ENCODE measurements around the gene TPX2. TPM values are rescaled to one million over a fixed set of nuclear protein-coding genes. Genes with fewer than 3 reads are reported as not detected.
"Not testable (repeated sequence)": the region's sequence is repeated elsewhere in the genome, so short reads cannot be mapped to it uniquely, and the experiment has no call there.

Gene TPX2
- total RNA-seq, 2 experiments from 2014 or later, result 78.5 to 79.1 TPM

DNA sequence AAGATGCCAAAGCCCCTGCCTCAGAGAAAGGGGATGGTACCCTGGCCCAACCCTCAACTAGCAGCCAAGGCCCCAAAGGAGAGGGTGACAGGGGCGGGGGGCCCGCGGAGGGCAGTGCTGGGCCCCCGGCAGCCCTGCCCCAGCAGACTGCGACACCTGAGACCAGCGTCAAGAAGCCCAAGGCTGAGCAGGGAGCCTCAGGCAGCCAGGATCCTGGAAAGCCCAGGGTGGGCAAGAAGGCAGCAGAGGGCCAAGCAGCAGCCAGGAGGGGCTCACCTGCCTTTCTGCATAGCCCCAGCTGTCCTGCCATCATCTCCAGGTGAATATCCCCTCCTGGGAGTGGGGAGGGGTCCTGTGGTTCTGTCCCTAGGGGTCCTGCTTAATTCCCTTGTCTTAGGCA lies 81.1 kb downstream of the TPX2 start:
- CTCF ChIA-PET, result no interaction called here
- POLR2A ChIA-PET, result no interaction called here

DNA sequence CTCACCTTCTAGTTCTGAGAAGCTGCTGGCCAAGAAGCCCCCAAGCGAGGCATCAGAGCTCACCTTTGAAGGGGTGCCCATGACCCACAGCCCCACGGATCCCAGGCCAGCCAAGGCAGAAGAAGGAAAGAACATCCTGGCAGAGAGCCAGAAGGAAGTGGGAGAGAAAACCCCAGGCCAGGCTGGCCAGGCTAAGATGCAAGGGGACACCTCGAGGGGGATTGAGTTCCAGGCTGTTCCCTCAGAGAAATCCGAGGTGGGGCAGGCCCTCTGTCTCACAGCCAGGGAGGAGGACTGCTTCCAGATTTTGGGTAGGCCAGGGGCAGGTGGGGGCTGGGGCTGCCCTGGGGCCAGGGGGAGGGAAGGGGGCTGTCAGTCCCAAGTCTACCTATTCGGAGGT lies 82.3 kb downstream of the TPX2 start:
- ChIA-PET POLR2A (no interaction called here), CTCF (interaction anchor here (0.8 to 2.9 kb wide), 3 partner anchors 12 to 271 kb away, joined by 3 to 18 read pairs (median 10); no protein-coding TSS in a partner anchor)

GRCh38 chr20:31822421-31823330 lies 83.6 kb downstream of the TPX2 start:
- CTCF ChIA-PET, result interaction anchor here (0.6 to 3.7 kb wide), 27 partner anchors 9 to 556 kb away, joined by 3 to 21 read pairs (median 3); partner anchors contain the start of genes FOXS1, PDRG1 and TPX2
- POLR2A ChIA-PET, result no interaction called here

DNA sequence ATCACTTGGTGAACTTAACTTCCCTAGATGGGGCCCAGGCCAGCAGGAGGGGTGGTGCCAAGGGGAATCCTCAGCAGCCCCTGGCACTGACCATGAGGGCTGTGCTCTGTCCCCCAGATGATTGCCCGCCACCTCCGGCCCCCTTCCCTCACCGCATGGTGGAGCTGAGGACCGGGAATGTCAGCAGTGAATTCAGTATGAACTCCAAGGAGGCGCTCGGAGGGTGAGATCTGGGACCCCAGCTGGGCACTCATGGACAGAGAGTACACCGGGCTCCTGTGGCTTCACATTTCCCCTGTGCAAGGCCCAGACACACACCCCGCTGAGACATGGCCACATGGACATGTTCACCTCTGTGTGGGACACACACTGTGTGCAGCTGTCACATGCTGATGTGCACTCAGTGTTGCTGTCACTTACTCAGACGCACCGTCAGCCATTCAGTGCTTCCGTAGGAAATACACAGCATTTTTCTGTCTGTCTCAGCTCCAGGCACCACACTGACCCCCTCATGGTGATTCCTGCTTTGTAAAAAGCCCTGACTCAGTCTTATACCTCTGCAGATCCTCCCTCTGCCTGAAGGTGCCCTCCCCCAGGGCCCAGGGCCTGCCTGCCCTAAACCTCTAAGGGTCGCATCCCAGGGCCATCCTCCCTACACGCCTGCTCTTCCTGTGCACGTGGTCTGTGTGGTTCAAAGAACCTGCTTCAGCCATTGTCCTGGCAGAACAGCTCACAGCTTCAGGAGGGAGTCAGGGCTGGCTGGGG lies 84.5 kb downstream of the TPX2 start:
- ChIA-PET POLR2A (no interaction called here), CTCF (interaction anchor here (0.6 to 3.7 kb wide), 24 partner anchors 9 to 555 kb away, joined by 3 to 21 read pairs (median 4); partner anchors contain the start of genes FOXS1, PDRG1 and TPX2)

DNA sequence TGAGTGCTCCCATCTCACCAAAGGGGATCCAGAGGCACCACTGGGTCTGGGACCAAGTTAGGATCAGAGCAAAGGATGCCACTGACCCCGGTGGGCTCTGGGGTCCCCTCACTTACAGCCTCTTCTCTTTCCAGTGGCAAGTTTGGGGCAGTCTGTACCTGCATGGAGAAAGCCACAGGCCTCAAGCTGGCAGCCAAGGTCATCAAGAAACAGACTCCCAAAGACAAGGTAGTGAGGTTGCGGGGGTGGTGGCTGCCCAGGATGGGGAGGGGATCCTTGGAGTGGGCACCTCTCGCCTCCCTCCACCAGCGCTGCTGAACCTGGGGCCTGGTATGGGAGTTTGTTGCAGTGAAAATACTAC lies 85.0 kb downstream of the TPX2 start:
- ChIA-PET CTCF (interaction anchor here (1.2 to 3.7 kb wide), 6 partner anchors 9 to 268 kb away, joined by 4 to 21 read pairs (median 9); partner anchors contain the start of gene FOXS1), POLR2A (no interaction called here)

GRCh38 chr20:31824554-31825313 lies 85.6 kb downstream of the TPX2 start:
- CTCF ChIA-PET, result interaction anchor here (1.6 to 3.7 kb wide), 3 partner anchors 27 to 267 kb away, joined by 8 to 21 read pairs (median 11); no protein-coding TSS in a partner anchor
- POLR2A ChIA-PET, result no interaction called here

DNA sequence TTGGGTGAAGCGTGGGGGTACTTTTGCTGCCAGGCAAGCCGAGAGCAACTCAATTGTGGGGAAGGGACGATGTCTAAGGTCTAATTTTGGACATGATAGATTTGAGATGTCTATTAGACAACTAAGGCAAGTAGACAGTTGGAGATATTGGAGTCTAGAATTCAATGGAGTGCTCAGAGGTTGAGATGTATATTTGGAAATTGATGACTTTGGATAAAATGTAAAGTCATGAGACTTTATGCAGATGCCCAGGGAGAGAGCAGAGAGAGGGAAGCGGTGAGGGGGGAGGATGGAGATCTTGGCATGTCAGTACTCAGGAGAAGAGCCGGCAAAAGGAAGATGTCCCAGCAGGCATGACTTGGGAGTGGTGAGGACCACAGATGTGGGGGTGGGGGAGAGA lies 87.0 kb downstream of the TPX2 start:
- POLR2A ChIA-PET, result no interaction called here
- CTCF ChIA-PET, result interaction anchor here (1.0 kb wide), 1 partner anchor 20 kb away, joined by 3 read pairs; no protein-coding TSS in a partner anchor

- ChIA-PET POLR2A (interaction anchor here (0.5 kb wide), 1 partner anchor 19 kb away, joined by 3 read pairs; no protein-coding TSS in a partner anchor), CTCF (interaction anchor here (1.0 kb wide), 1 partner anchor 19 kb away, joined by 3 read pairs; no protein-coding TSS in a partner anchor)
These were observed 88.0 kb downstream of the TPX2 start for GRCh38 chr20:31827059-31827458.

- POLR2A ChIA-PET, result not testable (repeated sequence)
- CTCF ChIA-PET, result interaction anchor here (0.9 kb wide), 1 partner anchor 204 kb away, joined by 4 read pairs; no protein-coding TSS in a partner anchor
These were observed 88.9 kb downstream of the TPX2 start for GRCh38 chr20:31828016-31828415.

GRCh38 chr20:31829731-31830130 lies 90.6 kb downstream of the TPX2 start:
- CTCF ChIA-PET, result interaction anchor here (1.3 kb wide), 1 partner anchor 17 kb away, joined by 4 read pairs; no protein-coding TSS in a partner anchor
- POLR2A ChIA-PET, result no interaction called here

GRCh38 chr20:31830406-31830981 lies 91.4 kb downstream of the TPX2 start:
- CTCF ChIA-PET, result no interaction called here
- POLR2A ChIA-PET, result no interaction called here

DNA sequence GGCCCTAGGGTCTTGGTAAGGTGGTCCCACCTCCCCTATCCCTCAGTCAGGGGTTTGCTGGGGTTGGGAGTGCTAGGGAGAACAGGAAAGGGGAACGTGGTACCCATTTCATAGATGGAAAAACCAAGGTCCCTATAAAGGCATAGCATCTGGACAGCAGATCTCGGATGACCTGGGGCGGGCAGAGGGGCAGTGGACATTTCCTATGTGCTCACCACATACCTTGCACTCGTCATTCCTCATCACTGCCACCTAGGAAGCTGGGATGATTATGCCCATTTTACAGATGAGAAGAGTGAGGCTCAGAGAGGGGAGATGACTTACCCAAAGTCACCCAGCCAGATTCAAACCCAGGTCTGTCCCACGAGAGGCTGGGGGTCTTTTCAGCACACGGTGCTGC lies 92.1 kb downstream of the TPX2 start:
- ChIA-PET CTCF (no interaction called here), POLR2A (no interaction called here)

GRCh38 chr20:31831771-31832306 lies 92.7 kb downstream of the TPX2 start:
- ChIA-PET POLR2A (no interaction called here), CTCF (interaction anchor here (0.6 to 3.5 kb wide), 2 partner anchors 9 to 15 kb away, joined by 3 to 10 read pairs; no protein-coding TSS in a partner anchor)

- ChIA-PET POLR2A (no interaction called here), CTCF (interaction anchor here (1.4 to 3.5 kb wide), 3 partner anchors 11 to 19 kb away, joined by 4 to 10 read pairs (median 7); no protein-coding TSS in a partner anchor)
These were observed 94.2 kb downstream of the TPX2 start for GRCh38 chr20:31833130-31833930.

GRCh38 chr20:31833931-31834521 lies 94.9 kb downstream of the TPX2 start:
- ChIA-PET CTCF (interaction anchor here (1.4 to 3.5 kb wide), 3 partner anchors 11 to 18 kb away, joined by 4 to 10 read pairs (median 7); no protein-coding TSS in a partner anchor), POLR2A (no interaction called here)

DNA sequence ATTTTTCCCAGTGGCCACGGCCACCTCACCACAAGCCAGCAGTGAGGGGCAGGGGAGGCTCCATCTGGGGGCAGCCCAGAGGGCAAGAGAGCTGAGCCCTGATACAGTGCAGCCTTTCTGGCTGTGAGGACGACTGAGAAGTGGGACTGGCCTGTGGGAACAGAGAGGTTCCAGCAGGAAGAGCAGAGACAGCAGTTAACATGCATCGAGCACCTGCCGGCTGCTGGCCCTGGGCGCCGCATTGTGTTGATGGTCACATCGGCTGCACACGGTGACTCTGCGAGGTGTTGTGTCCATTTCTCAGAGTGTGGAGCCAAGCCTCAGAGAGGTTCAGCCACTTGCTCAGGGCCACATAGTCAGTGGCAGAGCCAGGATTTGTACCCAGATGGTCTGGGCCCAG lies 96.5 kb downstream of the TPX2 start:
- ChIA-PET CTCF (no interaction called here), POLR2A (no interaction called here)
